LNCaP clone FGC (cell line): ENCODE data around the gene DLX3.
"Not testable (repeated sequence)": the region's sequence is repeated elsewhere in the genome, so short reads cannot be mapped to it uniquely, and the experiment has no call there.

ENCODE experiments used
- DNase-seq: peaks from one replicate; pipeline ENCODE4 v3.0.0-alpha.2; 2011; ENCODE audit warnings: low read depth
- H3K4me3 ChIP-seq: 2 replicates; pipeline ENCODE4 v1.5.1; 2011; ENCODE audit warnings: mild to moderate bottlenecking, low read depth, low read length, control low read depth
- CTCF ChIP-seq: IDR thresholded peaks from 2 replicates; pipeline ENCODE4 v1.5.1; 2012; ENCODE audit warnings: mild to moderate bottlenecking; ENCODE audit not compliant: control insufficient read depth, insufficient read depth; ENCODE audit errors: extremely low read depth

Gene DLX3

GRCh38 chr17:49995055-49995738 lies at the start of gene DLX3:
Gene DLX3 (minus strand): TSS chr17:49995224. CDS start chr17:49994998, 226 bp downstream.
- peak; percentile 75 for DNase-seq
- TF ChIP-seq CTCF, result no peak
- H3K4me3 ChIP-seq, result peak within 1 kb of the TSS; percentile 15; the same call in 1 of the 2 replicates

- H3K4me3 ChIP-seq, result no peak overlapping the region
- no peak for TF ChIP-seq CTCF
- no peak for DNase-seq
Observed at GRCh38 chr17:50044483-50044882, 49.5 kb upstream of the DLX3 start.

- no peak for DNase-seq
- TF ChIP-seq CTCF, result no peak
- H3K4me3 ChIP-seq, result no peak overlapping the region
Observed at GRCh38 chr17:50043290-50044148, 48.5 kb upstream of the DLX3 start.

- H3K4me3 ChIP-seq, result no peak overlapping the region
- TF ChIP-seq CTCF, result no peak
- no peak for DNase-seq
Observed at GRCh38 chr17:50042211-50042610, 47.2 kb upstream of the DLX3 start.

- not testable (repeated sequence) for H3K4me3 ChIP-seq, DNase-seq
Observed at GRCh38 chr17:50040496-50040895, 45.5 kb upstream of the DLX3 start.

GRCh38 chr17:50039058-50039457 lies 44.0 kb upstream of the DLX3 start:
- DNase-seq, result no peak
- no peak overlapping the region for H3K4me3 ChIP-seq
- TF ChIP-seq CTCF, result no peak

- DNase-seq, result no peak
- TF ChIP-seq CTCF, result no peak
- H3K4me3 ChIP-seq, result no peak overlapping the region
Observed at GRCh38 chr17:50037321-50038107, 42.5 kb upstream of the DLX3 start.
